Astrocyte of the hippocampus (primary cell): ENCODE measurements around the gene DPYSL4.

Experiments used
- DNase-seq: peaks from one replicate; pipeline ENCODE4 v3.0.0; 2011; ENCODE audit warnings: low read depth, low spot score

DPYSL4 gene

DNA sequence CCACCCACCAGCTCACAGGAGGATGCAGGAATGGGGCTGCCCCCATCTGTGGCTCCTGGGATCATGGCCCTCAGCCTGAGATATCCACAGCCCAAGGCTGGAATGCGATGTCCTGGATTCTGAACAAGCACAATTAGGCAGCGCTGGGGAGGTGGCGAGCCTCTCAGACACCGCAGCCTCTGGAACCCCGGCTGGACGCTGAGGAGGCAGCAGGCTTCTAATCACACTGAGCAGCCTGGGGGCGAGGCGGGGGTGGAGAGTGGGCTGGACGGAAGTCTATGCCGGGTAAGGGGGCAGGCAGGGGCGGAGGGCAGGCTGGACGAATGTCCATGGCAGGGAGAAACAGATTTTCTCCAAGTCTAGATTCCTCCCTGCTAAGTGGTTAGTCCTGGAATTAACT is 56.4 kb downstream of the DPYSL4 start:
- no peak for DNase-seq

DNA sequence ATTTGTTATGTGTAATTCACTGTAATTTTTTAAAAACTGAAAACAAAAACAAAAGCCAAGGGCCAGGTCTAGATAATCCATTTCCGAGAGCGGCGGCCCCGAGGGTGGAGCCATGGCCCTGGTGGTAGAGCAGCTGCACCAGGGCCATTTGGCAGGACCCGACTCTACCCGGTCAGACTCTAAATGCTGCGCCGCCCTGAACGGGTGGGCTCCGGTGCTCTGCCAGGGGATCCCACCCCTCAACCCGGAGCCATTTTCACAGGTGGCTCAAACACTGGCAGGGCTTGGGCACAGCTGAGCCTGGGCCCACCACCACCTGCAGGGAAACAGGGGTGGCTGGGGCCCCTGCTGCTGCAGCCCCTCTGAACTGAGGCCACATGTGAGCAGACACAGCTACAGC is 56.9 kb downstream of the DPYSL4 start:
- DNase-seq: no peak

DNA sequence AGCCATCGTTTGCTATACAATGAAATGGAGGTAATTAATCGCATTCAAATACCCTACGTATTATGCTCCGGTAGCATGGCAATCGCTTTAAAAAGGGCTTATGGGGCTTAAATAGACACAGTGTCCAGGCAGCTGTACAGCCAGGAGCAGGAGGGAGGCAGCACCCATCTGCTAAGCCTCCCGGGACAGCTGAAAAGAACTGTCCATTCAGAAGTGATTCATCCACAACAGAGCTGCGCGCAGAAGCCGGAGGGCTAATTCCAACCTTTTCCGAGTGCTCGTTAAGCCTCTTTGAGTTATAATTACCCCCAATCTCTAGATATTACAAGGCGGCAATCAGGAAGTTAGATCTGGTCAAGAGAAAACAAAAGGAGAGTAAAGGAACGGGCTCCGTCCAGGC is 58.3 kb downstream of the DPYSL4 start:
- peak; percentile 36 for DNase-seq

DNA sequence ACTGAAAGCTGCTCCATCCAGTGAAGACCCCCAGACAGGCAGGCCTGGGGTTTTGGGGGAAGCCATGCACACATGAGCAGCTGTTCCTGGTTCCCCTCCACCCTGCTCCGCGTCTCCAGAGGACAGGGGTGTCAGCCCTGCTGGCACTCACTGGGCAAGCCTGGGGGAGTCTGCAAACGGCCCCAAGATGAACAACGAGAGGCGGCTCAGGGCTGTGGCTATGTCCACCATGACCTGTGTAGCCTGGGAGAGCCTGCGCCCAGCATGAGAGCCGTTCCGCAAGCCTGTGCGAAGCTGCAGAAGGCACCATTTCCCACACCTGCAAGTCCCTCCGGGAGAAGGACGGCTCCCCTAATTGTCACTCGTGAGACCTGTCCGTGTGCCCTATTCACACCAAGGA is 59.5 kb downstream of the DPYSL4 start:
- DNase-seq: no peak

DNA sequence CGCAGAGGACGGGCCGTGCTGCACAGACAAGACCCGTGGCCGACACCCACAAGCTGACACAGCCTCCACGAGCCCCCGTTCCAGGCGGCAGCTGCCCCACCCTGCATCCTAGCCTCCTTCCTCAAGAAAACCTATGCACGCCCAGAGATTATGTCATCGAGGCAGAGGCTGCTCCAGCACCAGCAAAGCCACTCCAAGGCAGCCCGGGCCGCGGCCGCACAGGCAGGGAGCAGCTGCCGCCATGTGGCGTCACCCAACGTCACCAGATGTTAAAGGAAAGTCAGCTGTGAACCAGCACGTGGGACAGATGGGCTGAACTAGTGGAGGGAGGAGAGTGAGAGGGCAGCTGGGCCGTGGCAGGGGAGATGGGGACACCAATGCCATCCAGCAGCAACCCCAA is 61.2 kb downstream of the DPYSL4 start:
- no peak for DNase-seq

DNA sequence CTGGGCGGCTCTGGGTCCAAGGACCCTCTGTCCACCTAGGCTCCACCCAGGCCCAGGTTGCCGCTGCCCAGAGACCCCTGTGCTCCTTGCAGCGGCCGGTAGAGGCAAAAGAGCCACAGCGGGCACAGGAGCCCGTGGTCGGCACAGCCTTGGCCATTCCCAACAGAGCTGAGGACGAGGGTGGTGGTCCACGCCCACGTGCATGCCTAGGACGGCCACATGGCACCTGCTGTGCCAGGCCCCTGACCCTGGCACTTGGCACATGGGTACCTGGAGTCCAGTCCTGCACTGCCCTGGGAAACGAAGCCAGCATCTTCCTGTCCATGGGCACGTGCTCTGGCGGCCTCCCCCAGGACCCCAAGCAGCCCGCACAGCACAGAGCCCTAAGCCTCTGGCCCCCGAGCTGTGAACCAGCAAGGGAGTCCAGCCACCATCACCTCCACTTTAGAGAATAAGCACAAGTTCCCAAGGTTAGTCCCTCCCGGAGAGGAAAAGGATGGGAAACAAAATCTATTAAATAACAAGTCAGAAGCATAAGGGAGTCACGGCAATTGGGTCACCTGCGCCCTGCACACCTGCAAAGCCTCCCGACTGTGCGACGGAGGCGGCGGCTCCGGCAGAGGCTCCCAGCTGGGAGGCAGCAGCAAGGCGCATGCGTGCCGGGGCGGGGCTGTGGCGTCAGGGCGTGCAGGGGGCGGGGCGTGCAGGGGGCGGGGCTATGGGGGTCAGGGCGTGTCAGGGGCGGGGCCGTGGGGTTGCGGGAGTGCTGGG is 61.9 kb downstream of the DPYSL4 start:
- no peak for DNase-seq

DNA sequence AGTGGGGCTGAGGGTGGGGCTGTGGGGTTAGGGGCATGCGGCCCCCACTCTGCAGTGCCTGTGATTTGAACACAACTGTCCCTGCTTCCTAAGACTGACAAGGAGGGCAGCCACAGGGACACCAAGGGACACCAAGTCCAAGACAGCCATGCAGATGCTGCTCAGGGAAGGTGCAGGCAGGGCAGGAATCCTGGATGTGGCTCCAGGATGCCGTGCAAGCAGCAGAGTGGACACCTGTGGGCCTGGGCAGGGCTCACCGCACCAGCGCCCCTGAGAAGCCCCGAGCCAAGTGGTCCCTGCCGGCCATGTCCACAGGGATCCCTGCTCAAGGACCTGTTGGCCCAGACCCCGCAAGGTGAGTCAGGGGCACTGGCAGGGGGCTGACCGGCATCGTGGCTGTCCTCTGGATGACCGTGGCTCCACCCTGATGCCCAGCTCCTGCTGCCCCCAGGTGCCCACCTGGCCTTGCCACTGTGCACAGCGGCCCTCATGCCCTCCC is 62.5 kb downstream of the DPYSL4 start:
- no peak for DNase-seq

DNA sequence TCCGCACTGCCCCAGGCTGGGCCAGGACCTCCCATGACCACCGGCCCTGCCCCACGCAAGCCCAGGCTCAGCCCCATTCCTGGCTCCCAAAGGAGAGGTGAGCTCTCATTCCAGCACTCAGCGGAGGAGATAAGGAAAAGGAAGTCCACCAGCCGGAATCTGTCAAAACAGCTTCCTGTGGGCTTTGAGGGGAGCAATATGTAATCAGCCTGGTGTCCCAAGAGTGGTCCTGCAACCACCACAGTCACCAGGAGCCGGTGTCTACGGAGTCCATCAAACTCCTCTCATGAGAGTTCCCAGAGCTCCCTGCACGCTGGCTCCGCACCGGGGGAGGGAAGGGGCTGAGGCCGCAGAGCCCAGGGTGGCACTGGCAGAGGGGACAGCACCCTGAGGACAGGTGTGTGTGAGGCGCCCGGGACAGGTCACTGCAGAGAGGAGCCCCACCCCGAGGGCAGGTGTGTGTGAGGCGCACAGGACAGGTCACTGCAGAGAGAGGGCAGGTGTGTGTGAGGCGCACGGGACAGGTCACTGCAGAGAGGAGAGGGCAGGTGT is 63.2 kb downstream of the DPYSL4 start:
- DNase-seq: no peak

DNA sequence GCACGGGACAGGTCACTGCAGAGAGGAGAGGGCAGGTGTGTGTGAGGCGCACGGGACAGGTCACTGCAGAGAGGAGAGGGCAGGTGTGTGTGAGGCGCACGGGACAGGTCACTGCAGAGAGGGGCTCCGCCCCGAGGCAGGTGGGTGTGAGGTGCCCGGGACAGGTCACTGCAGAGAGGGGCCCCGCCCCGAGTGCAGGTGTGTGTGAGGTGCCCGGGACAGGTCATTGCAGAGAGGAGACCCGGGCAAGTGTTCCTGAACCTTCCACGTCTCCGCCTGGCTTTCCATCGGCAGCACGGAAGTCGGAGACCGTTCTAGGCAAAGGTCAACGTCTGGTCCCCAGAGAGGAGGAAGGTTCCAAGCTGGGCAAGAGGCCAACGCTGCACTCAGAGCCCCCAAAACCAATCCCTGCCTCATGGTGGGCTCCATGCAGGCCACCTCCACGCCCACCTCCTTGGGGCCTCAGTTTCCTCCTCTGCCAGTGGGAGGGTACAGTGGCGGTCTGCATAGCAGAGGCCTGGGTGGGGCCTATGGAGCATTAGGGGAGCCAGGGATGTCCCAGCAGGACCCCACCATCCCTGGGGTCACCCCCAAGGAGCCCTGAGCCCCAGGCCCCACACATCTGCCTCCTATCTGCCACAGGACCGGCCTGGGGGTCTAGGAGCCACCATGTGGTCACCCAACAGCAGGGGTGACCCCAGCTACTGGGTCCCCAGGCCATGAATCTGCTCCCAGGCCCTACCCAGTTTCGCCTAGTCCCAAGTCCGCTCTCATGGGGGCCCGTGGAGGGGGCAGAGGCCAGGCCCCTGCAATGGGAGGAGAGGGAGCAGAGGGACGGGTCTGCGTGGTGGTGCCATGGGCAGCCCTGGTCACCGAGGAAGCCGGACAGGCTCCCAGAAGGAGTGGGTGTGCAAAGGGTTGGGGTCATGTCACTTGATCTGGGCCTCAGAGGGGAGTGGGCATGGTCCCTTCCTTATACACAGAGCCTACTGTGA is 64.0 kb downstream of the DPYSL4 start:
- no peak for DNase-seq

DNA sequence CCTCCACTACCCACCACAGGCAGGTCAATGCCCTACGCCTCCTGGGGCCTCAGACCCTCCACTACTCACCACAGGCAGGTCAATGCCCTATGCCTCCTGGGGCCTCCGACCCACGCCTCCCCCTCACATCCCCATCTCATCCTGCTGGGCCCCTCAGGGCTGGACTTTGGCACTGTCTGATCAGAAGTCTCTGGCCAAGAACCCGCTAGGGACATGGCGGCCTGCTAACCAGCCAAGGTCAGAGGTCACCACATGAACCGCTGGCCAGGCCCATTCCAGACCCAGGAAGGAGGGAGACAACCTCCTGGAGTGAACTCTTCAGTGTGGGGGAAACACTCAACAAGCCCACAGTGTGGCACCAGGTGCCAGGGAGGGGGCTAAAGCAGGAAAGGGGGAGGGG is 65.2 kb downstream of the DPYSL4 start:
- DNase-seq: no peak

DNA sequence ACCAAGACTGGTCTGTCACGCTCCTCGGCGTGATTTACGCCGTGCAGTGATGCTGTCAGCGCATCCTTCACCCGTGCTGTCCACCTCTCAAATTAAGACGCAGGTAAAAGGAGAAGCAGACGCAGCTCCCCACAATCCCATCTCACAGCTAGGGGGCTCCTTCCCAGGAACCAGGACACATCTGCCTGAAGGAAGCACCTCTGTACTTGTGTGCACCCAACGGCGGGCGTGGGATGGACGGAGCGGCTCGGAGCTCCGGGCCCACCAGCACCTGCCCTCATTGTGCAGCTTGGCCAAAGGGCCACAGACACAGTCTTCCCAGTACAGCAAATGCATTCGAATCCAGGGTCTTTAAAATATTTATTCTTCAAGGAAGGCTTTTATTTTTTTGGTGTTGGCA is 65.7 kb downstream of the DPYSL4 start:
- DNase-seq: no peak

DNA sequence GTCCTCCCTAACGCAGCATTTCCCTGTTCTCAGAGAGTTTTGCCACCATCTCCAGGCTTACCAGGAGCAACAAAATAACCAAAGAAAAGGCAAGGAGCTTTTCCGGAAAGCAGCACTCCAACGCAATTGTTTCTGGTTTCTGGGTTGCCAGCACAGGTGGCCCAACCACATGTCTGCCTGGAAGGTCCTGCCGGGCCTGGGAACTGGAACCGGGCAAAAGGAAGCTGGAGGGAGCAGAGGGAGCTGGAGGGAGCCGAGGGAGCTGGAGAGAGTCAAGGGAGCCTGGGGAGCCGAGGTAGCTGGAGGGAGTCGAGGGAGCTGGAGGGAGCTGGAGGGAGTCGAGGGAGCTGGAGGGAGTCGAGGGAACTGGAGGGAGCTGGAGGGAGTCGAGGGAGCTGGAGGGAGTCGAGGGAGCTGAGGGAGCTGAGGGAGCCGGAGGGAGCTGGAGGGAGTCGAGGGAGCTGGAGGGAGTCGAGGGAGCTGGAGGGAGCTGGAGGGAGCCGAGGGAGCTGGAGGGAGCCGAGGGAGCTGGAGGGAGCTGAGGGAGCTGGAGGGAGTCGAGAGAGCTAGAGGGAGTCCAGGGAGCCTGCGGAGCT is 66.4 kb downstream of the DPYSL4 start:
- DNase-seq: no peak

DNA sequence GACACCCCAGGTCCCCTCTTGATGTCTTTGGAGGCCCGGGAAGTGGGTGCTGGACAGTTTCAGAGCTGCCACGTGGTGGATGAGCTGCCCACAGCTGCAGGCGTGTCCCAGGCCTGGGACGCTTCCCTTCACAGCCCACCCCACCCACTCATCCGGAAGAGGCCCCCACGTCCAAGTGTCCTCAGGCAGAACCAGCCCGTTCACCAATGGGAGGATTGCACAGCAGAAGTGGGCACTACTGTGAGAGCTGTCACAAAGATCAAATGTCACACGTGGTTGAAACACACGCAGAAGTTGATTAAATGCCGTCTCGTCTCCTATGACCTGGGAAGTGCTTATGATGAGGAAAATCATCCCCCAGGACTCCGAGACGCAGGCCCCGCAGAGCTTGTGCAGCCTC is 68.1 kb downstream of the DPYSL4 start:
- no peak for DNase-seq
